MM.1S (cell line): Measurements from ENCODE around the gene CHTF8.

Experiments
- CTCF ChIP-seq: fragments of 300-600 bp; sonication (generic); IDR thresholded peaks from 2 replicates; pipeline ENCODE4 v1.5.1; 2016; ENCODE audit warnings: antibody characterized with exemption, low read length, mixed read lengths
- EZH2 ChIP-seq: fragments of 300-600 bp; sonication (generic); optimal IDR thresholded peaks from 2 replicates; pipeline ENCODE3; 2017; ENCODE audit warnings: low read depth, mild to moderate bottlenecking, antibody characterized with exemption, low read length, mixed read lengths
- EZH2phosphoT487 ChIP-seq: fragments of 300-600 bp; sonication (generic); IDR thresholded peaks from 2 replicates; pipeline ENCODE4 v1.6.1; 2018; ENCODE audit warnings: antibody characterized with exemption, low read length

- TF ChIP-seq CTCF, result no peak
- TF ChIP-seq EZH2phosphoT487, result no peak
- no peak for TF ChIP-seq EZH2
Observed at GRCh38 chr16:69169607-69170352, 37.4 kb upstream of the CHTF8 start.
